Loucy (cell line): ENCODE results near the gene PRR36.

Experiments used
- H2AFZ ChIP-seq: fragments of 200-600 bp; sonication (generic); 2 replicates; pipeline ENCODE4 v1.6.0; 2016; ENCODE audit warnings: antibody characterized with exemption, mild to moderate bottlenecking, low read length, moderate library complexity
- H3F3A ChIP-seq: fragments of 200-600 bp; 2 replicates; pipeline ENCODE4 v1.6.0; 2016; ENCODE audit warnings: antibody characterized with exemption, low read depth, mild to moderate bottlenecking
- H3K27me3 ChIP-seq: fragments of 200-600 bp; sonication (generic); 2 replicates; pipeline ENCODE4 v1.6.1; 2014; ENCODE audit warnings: low read length, mild to moderate bottlenecking; ENCODE audit not compliant: insufficient read depth, poor library complexity, severe bottlenecking
- H3K36me3 ChIP-seq: fragments of 200-600 bp; sonication (generic); 2 replicates; pipeline ENCODE4 v1.6.1; 2016; ENCODE audit warnings: low read length; ENCODE audit not compliant: insufficient read depth
- H3K4me1 ChIP-seq: fragments of 200-600 bp; sonication (generic); 2 replicates; pipeline ENCODE4 v1.5.1; 2014; ENCODE audit warnings: low read length, mild to moderate bottlenecking; ENCODE audit not compliant: insufficient read depth, poor library complexity, severe bottlenecking
- H3K4me2 ChIP-seq: fragments of 200-600 bp; sonication (generic); 2 replicates; pipeline ENCODE4 v1.6.0; 2014; ENCODE audit warnings: antibody characterized with exemption, low read length, low read depth, mild to moderate bottlenecking; ENCODE audit not compliant: poor library complexity, severe bottlenecking
- H3K4me3 ChIP-seq: fragments of 200-600 bp; sonication (generic); 2 replicates; pipeline ENCODE4 v1.5.1; 2014; ENCODE audit warnings: low read length, mild to moderate bottlenecking, mixed read lengths; ENCODE audit not compliant: poor library complexity, severe bottlenecking
- H3K79me2 ChIP-seq: fragments of 200-600 bp; sonication (generic); 2 replicates; pipeline ENCODE4 v1.6.1; 2014; ENCODE audit warnings: low read length; ENCODE audit not compliant: insufficient read depth
- H3K9ac ChIP-seq: fragments of 200-600 bp; sonication (generic); 2 replicates; pipeline ENCODE4 v1.6.0; 2014; ENCODE audit warnings: mild to moderate bottlenecking, low read depth, low read length, moderate library complexity; ENCODE audit not compliant: poor library complexity, severe bottlenecking
- H3K9me2 ChIP-seq: fragments of 200-600 bp; sonication (generic); replicated peaks from 2 replicates; pipeline ENCODE4 v1.6.1; 2016; ENCODE audit warnings: low read depth, low read length, mixed read lengths
- H3K9me3 ChIP-seq: fragments of 200-600 bp; sonication (generic); 2 replicates; pipeline ENCODE4 v1.6.1; 2014; ENCODE audit warnings: mild to moderate bottlenecking, antibody characterized with exemption, low read length, low read depth; ENCODE audit not compliant: insufficient read depth
- H4K20me1 ChIP-seq: fragments of 200-600 bp; sonication (generic); 2 replicates; pipeline ENCODE4 v1.6.0; 2014; ENCODE audit warnings: antibody characterized with exemption, low read length, mild to moderate bottlenecking; ENCODE audit not compliant: insufficient read depth, poor library complexity, severe bottlenecking
- EZH2phosphoT487 ChIP-seq: fragments of 200-600 bp; IDR thresholded peaks from 2 replicates; pipeline ENCODE4 v1.6.1; 2018; ENCODE audit warnings: antibody characterized with exemption, mild to moderate bottlenecking, moderate library complexity, borderline replicate concordance
- TF ChIP-seq, protein P1 (sequence below): fragments of 200-600 bp; sonication (generic); conservative IDR thresholded peaks from 2 replicates; pipeline ENCODE4 v1.5.1; 2014; ENCODE audit warnings: mild to moderate bottlenecking, antibody characterized with exemption, low read length

The PRR36 gene

DNA sequence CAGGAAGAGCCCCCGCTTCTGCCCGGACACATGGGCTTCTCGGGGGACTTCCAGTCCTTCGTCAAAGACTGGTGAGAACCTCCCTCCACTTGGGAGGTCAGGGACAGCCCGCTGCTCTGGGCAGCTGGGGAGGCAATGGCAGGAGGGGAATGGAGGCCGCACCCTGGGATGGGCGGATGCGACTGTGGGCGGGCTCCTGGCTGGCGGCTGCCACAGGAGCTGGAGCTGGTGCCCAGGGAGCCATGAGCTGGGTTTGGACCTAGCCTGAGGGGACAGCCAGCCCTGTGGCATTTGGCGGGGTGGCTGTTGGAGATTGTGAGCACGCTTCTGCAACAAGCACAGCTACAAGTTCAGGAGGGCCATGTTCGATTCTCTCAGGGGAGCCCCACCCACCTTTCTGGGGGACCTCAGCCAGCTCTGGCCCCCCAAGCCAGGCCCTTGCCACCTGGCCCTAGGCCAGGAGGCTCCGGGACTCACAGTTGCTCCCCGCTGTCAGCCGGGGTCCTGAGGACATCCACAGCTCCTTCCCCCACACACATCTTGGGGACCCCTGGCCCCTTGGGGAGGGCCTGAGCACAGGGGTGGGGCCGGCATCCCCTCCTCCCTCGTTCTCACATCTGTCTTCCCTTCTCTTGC is 37.4 kb upstream of the PRR36 start:
- peaks cover 15% of the 10 kb centered on the region for H4K20me1 ChIP-seq
- TF ChIP-seq, protein P1, sequence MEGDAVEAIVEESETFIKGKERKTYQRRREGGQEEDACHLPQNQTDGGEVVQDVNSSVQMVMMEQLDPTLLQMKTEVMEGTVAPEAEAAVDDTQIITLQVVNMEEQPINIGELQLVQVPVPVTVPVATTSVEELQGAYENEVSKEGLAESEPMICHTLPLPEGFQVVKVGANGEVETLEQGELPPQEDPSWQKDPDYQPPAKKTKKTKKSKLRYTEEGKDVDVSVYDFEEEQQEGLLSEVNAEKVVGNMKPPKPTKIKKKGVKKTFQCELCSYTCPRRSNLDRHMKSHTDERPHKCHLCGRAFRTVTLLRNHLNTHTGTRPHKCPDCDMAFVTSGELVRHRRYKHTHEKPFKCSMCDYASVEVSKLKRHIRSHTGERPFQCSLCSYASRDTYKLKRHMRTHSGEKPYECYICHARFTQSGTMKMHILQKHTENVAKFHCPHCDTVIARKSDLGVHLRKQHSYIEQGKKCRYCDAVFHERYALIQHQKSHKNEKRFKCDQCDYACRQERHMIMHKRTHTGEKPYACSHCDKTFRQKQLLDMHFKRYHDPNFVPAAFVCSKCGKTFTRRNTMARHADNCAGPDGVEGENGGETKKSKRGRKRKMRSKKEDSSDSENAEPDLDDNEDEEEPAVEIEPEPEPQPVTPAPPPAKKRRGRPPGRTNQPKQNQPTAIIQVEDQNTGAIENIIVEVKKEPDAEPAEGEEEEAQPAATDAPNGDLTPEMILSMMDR, result no peak
- TF ChIP-seq EZH2phosphoT487, result no peak
- no peaks in the 10 kb centered on the region for H3F3A ChIP-seq
- no peak overlapping the region for H3K4me3 ChIP-seq
- H3K9ac ChIP-seq, result no peak overlapping the region
- H2AFZ ChIP-seq, result no peak overlapping the region
- no peaks in the 10 kb centered on the region for H3K9me2 ChIP-seq
- peaks cover 20% of the 10 kb centered on the region; the same call in 1 of the 2 replicates for H3K36me3 ChIP-seq
- H3K79me2 ChIP-seq, result peaks cover 19% of the 10 kb centered on the region; the same call in 1 of the 2 replicates
- H3K4me2 ChIP-seq, result no peak overlapping the region
- no peaks in the 10 kb centered on the region for H3K4me1 ChIP-seq
- no peaks in the 10 kb centered on the region for H3K9me3 ChIP-seq
- no peaks in the 10 kb centered on the region for H3K27me3 ChIP-seq

DNA sequence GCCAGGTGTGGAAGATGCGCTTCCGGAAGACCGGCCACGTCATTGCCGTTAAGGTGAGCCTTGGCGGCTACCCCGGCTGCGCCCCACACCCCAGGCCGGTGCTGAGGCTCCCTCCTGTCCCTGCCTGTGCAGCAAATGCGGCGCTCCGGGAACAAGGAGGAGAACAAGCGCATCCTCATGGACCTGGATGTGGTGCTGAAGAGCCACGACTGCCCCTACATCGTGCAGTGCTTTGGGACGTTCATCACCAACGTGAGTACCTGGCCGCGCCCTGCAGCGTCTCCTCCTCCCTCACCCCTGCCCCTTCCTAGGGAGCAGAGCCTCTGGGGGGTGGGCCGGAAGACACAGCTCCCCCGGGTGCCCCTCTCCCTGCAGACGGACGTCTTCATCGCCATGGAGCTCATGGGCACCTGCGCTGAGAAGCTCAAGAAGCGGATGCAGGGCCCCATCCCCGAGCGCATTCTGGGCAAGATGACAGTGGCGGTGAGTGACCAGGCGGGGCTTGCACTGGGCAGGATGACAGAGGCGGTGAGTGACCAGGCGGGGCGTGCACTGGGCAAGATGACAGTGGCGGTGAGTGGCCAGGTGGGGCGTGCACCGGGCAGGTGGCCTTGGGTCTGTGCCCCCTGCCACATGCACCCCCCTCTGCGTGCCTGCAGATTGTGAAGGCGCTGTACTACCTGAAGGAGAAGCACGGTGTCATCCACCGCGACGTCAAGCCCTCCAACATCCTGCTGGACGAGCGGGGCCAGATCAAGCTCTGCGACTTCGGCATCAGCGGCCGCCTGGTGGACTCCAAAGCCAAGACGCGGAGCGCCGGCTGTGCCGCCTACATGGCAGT is 36.4 kb upstream of the PRR36 start:
- H2AFZ ChIP-seq, result no peak overlapping the region
- no peaks in the 10 kb centered on the region for H3K9me3 ChIP-seq
- H3K9me2 ChIP-seq, result no peaks in the 10 kb centered on the region
- H3F3A ChIP-seq, result no peaks in the 10 kb centered on the region
- peaks cover 8% of the 10 kb centered on the region for H3K4me1 ChIP-seq
- H3K79me2 ChIP-seq, result peaks cover 30% of the 10 kb centered on the region
- peaks cover 23% of the 10 kb centered on the region for H4K20me1 ChIP-seq
- TF ChIP-seq, protein P1, result no peak
- TF ChIP-seq EZH2phosphoT487, result no peak
- no peak overlapping the region for H3K9ac ChIP-seq
- peaks cover 20% of the 10 kb centered on the region; the same call in 1 of the 2 replicates for H3K36me3 ChIP-seq
- H3K27me3 ChIP-seq, result no peaks in the 10 kb centered on the region
- no peak overlapping the region for H3K4me3 ChIP-seq
- no peak overlapping the region for H3K4me2 ChIP-seq

DNA sequence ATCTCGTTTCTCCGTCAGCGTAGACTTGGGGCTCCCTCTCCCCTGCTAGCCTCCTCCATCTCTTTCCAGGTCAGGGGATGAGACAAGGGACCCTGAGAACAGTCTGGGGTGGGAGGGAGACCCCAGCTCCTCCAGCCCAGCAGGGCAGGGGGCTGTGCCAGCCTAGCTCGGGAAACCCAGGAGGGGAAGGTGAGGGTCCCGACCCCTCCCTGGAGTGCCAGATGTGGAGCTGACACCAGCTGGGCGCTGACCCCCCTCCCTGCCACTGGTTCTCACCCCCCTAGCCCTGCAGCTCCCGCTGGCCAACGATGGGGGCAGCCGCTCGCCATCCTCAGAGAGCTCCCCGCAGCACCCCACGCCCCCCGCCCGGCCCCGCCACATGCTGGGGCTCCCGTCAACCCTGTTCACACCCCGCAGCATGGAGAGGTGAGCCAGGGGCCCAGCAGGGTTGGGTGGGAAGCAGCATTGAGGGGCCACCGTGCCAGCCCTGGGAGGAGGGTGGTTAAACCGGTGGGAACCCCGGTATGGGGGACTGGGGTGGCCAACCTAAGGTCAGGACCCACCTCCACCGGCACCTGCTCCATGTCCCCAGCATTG is 35.4 kb upstream of the PRR36 start:
- H3K79me2 ChIP-seq, result peaks cover 40% of the 10 kb centered on the region
- H3K4me2 ChIP-seq, result no peak overlapping the region
- H3K9ac ChIP-seq, result no peak overlapping the region
- peaks cover 33% of the 10 kb centered on the region for H4K20me1 ChIP-seq
- no peak overlapping the region for H2AFZ ChIP-seq
- H3K9me2 ChIP-seq, result no peaks in the 10 kb centered on the region
- no peaks in the 10 kb centered on the region for H3F3A ChIP-seq
- no peaks in the 10 kb centered on the region for H3K9me3 ChIP-seq
- no peaks in the 10 kb centered on the region for H3K27me3 ChIP-seq
- H3K36me3 ChIP-seq, result peaks cover 20% of the 10 kb centered on the region; the same call in 1 of the 2 replicates
- peaks cover 18% of the 10 kb centered on the region for H3K4me1 ChIP-seq
- no peak overlapping the region for H3K4me3 ChIP-seq
- TF ChIP-seq EZH2phosphoT487, result no peak
- TF ChIP-seq, protein P1, result no peak
